Measurements from ENCODE around the gene C11orf21.

Gene C11orf21

DNA sequence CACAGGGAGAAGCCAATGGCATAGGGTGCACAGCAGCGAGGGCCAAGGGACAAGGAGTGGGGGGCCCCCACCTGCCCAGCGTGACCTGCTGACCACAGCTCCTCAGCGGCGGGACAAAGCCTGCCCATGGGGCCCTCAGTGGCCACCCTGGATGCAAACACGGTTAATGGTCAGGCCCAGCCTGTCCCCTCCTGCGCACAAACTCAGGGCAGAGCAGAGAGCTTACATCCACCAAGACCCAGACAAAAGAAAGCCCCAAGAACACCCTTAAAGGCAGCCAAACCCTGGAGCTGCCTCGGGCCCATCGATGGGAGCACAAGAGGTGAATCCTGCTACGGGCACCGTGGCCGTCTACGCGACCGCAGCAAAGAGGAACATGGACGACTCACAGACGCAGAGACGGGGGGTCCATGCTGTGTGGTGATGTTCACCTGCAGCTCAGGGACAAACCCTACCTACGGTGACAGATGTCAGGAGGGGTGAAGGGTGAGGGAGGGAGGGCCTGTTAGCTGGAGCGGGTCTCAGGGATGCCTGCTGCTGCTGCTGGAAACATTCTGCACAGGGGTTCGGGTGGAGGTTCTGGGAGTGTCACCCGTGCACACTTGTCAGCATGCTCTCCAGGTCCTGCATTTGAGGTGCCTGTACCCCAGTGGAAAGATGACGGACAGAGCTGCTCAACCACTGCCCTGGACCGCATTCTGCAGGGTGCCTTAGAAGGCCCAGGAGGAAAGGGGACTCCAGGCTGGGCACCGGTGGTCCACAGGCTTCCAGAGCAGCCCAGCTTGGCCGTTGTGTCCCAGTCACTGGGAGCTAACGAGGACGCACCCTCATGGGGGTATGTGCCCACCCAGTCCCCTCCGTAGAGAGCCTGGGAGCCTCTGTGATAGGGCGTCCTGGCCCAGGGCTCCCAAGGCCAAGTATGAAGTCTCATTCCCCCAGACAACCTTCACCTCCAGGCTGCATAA is 42.9 kb downstream of the C11orf21 start:
- no peak for DNase-seq

DNA sequence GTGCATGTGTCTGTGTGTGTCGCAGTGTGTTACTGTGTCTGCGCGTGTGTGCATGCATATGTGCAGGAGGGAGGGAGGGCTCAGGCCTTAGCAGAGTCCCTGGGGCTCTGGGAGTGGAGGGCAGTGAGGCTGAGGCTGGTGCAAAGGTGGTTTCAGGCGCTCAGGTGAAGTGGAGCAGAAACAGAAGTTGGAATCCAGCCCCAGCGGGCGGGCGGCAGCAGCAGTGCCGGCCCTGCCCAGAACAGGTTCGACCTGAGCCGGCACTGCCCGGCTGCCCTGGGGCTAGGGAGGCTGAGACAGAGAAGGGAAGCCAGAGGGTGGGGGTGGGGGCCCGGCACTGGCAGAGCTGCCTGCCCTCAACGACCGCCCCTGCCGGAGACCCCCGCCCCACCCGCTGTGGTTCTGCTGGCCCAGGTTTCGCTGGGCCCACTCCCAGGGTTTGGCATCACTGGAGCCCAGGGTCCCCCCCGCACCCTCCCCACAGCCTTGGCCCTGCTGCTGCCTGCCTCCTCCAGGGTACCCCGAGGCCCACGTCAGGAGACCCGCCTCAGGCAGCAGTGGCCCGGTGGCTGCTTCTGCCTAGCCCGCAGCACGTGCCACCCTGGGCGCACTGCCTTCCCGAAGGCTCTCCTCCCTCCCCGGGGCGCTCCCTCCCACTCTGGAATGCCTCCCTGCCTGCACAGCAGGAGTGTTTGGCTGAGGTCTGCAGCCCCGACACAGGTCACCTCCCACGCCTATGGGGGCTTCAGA is 44.6 kb downstream of the C11orf21 start:
- DNase-seq: no peak

DNA sequence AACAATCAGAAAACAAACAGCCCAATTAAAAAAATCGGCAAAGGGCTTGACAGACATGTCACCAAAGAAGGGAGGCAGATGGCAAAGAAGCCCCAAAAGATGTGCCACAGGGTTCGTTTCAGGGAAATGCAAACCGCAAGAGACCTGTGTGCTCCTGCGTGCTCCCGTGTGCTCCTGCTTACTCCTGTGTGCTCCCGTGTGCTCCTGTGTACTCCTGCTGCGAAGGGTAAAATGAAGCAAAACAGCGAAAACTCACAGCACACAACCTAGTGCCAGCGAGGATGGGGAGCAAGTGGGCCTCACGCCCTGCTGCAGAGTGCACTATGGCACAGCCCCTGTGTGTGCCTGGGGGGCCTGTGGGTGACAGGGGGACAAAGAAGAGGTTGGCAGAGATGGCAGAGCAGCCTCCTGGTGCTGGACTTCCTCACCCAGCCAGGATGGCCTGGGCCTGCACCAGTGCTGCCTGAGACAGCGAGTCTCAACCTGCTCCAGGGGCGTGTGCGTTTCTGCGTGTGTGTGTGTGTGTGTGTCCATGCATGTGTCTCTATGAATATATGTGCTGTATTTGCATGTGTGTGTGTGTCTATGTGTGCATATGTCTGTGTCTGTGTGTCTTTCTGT is 45.3 kb downstream of the C11orf21 start:
- DNase-seq: no peak

DNA sequence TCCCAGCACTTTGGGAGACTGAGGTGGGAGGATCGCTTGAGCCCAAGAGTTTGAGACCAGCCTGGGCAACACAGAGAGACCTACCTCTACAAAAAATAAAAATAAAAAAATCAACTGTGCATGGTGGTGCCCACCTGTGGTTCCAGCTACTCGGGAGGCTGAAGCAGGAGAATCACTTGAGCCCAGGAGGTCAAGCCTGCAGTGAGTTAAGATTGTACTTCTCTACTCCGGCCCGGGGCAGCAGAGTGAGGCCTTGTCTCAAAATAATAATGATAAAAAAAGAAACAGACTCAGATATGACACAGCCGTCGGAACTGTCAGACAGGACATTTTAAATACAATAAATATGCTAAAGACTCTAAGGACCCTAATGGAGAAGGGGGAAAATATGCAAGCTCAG is 49.7 kb downstream of the C11orf21 start:
- DNase-seq: no peak

DNA sequence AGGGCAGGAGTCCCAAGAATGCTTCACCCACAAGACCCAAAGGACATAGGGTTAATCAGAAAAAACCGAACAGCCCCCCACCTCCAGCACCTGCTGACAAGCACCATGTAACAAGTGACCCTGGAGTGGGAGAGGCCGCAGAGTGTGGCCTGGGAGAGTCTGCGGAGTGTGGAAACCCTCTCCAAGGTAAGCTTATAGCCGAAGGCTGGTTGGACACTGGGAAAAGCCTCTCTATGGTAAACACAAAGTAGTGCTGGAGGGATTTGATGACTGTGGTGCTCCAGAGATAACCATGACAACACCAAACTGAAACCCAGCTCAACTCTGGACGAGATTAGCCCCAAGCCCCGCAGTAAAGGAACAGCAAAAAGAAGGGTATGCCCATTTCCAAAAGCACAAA is 50.6 kb downstream of the C11orf21 start:
- no peak for DNase-seq

DNA sequence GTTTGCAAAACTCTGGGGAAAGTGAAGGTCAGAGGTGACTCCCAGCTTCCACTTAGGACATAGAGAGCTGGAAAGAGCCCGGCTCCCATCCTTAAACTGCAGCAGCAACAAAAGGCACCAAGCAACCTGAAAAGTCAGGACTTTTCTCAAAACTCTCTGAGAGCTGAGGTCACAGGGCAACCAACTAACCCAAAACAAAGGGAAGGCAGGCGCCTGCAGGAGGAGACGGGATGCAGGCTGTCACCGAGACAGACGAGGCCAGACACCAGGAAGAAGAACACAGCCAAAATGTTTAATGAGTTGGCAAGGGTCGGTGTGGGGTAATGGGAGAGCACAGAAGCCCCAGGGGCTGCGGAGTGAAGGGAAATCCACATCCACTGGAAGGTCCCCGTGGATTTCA is 51.2 kb downstream of the C11orf21 start:
- DNase-seq: no peak

DNA sequence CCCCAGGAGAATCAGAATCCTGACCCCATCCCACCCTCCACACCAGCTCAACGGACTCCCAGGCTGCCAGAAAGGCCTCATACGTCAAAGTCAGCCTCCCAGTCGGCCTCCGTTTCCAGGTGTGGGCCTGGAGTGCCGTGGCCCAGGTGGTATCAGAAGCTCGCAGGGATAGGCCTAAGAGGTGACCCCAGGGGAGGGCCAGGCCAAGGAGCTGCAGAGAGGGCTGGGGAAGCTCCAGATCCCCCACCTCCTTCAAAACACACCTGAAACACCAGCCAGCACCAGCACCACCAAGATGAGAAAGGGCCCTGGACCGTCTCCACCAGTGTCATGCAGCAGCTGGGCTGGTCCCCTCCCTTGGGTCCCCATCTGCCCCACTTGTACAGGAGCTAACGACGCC is 51.7 kb downstream of the C11orf21 start:
- DNase-seq: no peak

DNA sequence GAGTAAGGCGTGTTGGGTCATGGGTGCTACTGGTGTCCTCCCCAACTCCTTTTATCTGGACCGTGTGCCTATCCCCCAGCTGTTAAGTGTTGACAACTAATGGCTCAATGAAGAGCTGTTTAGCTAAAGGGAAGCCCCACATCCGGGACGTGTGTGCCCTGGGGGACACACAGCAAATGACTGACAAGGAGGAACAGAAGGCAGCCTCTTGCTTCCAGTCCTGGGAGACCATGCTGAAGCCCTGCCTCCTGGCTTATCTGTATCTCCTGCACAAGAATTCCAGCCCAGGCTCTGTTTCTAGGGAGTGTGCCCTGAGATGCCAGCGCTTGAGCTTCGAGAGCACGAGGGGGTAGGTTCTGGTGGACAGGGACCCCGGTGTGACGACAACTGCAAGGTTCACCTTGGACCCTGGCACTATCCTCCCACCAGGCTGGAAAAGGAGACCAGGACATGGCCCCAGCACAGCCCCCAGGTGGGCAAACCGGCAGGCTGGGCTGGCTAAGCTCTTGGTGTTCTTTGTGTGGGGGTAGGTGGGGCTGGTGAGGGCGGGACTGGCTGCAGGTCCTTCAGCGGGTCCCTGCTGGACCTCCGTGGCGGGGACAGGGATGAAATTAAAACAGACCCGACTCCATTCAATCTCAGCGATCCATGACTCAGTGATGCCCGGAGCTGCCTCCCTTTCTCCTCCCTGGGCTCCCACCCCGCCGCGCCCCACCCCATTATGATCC is 52.4 kb downstream of the C11orf21 start:
- no peak for DNase-seq

DNA sequence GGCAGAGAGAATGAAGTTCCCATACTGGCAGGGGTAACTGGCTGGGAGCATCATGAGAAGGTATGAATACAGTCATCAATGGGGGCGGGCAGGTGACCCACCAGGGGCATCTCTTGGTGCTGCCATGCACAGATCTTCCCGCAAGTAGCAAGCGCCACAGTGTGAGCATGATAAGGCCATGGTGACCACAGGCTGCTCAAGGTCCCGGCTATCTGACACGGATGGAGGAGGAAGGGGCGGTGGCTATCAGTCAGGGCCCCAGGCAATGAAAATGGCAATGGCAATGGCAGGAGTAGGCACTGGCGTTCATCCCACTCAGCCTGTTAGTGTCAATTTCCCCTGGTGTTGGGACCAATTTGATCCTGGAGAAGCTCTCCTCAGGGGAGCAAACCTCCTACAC is 53.0 kb downstream of the C11orf21 start:
- no peak for DNase-seq

DNA sequence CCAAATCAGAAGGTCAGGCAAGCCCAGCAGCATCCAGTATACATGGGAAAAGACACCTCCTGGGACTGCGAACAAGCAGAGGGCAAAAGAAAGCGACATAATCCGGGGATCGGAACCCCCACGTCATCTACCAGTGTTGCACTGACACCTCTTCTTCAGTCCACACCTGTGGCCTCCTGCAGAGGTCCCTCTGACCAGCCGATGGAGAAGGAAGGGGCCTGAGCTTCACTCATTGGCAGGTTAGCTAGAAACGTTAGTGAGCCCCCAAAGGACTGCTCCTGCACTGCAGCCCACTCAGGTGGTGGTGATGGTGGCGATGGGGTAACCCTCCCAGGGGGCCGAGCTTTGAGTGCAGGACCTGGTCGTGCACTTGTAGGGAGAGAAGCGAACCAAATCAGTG is 53.5 kb downstream of the C11orf21 start:
- DNase-seq: no peak

DNA sequence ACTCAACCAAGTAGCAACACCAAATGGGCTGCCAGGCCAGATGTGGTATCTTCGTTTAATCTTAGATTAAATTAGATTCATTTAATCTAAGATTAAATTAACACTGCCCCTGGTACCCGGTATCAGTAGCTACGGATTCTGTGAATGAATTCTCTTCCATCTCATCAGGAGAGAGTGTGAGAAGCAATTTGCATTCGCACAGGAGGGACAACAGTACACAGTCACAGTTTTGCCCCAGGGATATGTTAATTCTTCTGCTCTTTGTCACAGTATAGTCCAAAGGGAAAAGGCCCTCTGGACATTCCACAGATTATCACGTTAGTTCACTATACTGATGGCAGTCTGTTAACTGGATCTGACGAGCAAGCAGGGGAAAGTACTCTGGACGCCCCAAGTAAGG is 54.2 kb downstream of the C11orf21 start:
- no peak for DNase-seq
